Left renal cortex interstitium (tissue), 4 donors: ENCODE measurements around the gene PALLD. TPM values are rescaled to one million over a fixed set of nuclear protein-coding genes. Genes with fewer than 3 reads are reported as not detected.
A peak's percentile ranks its signal among the peaks of the same experiment; 100 is the strongest.
"Not testable (repeated sequence)": the region's sequence is repeated elsewhere in the genome, so short reads cannot be mapped to it uniquely, and the experiment has no call there.

Source experiments
- DNase-seq, 4 donors: peaks; one replicate each; pipeline ENCODE4 v3.0.0-alpha.2; 2013; ENCODE audit warnings: low read depth in 4 of 4, low spot score in 2 of 4, missing footprints in 1 of 4
- polyA plus RNA-seq, 4 donors: library from polyadenylated mRNA; unstranded; fragments of 120-200 nt; gene quantifications; one replicate each; pipeline ENCODE4 v1.2.1, GENCODE V29; 2013; ENCODE audit not compliant: insufficient read length in 4 of 4

Gene PALLD
- polyA plus RNA-seq, 4 donors = 171 to 242 (median 194) TPM

DNA sequence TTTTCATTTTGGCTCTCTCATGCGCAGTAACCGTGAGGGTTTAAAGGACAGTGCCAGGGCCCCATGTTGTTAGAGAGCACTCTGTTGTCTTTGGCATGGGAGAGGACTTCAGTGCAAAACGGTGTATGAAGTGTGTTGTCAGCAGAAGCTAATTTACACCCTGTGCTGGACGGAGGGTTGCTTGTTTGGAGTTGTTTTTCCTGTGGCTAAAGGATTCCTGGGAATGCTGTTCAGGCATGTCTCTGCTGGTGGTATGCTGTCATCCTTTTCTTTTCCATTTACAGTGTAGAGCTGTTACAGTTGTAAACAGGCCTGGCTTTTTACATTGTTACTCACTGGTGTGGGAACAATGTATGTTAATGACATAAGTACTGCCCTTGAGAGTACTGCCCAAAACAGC, 306.9 kb downstream of the PALLD start:
- peak in 1 of 4 donors; percentile 43 for DNase-seq

DNA sequence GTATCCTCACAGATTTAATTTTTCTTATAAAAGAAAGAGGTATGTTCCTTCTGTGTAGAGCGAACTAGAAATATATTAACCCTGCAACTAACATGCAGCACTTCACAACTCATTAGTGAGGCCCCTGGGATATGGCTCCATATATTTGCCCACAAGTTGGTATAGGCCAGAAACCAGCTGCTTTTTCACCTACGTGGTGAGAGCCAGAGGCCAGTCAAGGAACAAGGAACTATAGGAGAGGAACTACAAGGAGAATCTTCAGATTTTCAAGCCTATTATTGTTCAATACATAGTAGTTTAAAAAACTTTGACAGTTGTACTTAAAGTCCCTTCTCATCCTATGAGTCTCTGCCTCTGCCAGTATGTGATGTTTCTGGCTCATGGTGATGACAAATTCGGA, 307.3 kb downstream of the PALLD start:
- DNase-seq = no peak

DNA sequence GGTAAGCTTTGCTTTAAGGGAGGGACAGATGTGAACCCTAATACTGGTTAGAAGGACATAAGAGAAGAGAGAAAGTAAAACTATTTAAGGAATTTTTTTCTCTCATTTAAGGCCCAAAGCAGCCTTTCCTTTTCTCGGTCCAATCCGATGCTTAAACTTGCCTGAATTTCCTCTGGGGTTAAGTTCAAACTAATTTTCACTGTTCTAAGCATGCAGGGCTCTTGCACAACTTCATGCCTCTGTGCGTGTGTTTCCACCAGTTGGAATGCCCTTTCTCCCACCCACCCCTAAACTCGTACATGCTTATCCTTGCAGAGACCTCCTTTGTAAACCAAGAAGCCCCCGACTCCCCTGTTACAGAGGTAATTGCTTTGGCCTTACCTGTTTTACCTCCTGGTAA, 308.5 kb downstream of the PALLD start:
- DNase-seq = no peak

DNA sequence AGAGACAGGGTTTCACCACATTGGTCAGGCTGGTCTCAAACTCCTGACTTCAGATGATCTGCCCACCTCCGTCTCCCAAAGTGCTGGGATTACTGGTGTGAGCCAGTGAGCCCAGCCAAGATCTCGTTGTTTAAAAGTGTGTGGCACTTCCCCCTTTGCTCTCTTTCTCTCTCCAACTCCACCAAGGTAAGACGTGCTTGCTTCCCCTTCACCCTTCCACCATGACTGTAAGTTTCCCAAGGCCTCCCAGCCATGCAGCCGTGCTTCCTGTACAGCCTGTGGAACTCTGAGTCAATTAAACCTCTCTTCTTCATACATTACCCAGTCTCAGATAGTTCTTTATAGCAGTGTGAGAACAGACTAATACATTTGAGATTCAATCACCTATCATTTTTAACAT, 309.4 kb downstream of the PALLD start:
- not testable (repeated sequence) for DNase-seq

DNA sequence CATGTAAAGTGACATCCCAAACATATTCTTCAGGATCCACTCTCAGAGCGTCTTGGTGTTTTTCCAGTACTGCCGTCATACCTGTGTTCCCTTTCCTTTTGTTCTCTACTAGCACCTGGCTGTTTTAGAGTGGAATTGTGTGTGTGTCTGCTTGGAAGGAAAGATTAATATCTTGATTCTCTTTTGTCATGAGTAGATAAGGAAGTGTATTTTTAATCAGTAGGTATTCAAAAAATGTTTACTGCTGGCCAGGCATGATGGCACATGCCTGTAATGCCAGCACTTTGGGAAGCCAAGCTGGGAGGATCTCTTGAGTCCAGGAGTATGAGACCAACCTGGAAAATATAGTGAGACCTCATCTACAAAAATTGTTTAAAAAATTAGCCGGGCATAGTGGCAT, 314.4 kb downstream of the PALLD start:
- DNase-seq = no peak

DNA sequence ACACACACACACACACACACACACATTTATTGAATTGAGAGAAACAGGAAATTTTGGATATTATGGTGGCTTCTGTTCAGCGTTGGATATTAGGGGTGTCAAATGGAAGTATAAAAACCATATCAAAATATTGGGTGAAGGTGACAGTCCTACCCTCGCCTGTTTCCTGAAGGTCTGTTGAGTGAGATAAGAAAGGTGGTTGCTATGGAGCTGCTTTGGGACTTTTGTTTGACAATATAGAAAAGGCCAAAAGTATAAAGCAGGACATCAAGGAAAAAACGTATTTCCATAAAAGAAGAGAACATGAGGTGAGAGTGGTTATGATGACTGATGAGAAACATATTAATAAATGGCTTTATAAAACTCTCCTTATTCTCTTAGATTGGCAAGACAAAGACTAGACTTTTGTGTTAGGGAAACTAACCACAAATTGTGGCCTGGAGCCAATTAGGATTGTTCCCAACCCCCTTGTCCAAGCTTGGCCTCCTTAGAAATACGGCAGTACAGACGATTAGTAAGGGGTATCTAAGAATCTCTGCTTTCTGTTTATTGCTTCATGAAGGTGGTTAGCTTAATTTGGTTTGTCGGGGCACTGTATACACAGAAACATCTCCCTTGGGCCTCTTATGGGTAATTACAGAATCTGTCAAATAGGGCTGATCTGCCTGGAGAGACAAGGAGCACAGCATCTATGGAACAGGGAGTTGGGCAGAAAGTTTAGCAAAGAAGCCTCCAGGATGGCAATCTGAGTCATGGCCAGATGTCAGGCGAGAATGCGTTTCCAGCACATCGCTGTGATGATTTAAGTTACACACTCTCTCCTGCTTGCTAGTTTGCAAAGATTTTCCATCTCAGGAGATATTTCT, 315.2 kb downstream of the PALLD start:
- no peak for DNase-seq

DNA sequence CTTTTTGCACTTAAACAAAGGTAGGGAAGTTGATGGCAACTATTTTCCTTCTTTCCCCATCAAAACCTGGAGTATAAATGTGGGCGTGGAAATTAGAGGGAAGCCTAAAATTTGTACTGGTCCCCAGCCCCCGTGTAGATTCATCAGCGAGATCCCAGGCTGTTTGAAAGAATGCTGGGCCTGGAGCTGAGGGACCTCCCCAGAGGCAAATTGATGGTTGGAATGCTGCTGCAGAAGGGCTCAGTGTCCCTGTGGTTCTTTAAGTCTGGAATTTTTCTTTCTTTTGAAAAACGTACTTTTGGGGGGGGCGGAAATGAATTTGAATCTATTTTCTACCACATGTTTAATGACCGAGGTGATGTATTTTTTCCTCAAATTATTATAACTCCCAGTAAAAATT, 316.0 kb downstream of the PALLD start:
- DNase-seq = no peak

DNA sequence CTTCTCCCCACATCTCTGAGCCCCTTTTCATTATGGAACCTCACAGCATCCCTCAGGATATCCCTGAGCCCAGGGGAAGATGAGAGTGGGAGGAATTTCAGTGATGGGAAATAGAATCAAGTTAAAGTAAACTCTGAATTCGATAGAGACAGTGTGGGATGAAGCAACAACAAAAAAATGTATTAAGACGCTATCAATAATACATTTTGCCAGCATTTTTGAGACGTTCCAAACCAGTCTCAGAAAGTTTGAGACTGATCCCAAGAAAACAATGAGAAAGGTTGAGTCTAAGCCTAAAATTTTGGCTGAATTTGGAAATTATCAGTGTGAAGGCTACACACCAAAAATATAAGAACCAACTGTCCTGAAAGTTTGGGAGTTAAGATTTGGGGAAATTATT, 317.0 kb downstream of the PALLD start:
- DNase-seq = no peak

DNA sequence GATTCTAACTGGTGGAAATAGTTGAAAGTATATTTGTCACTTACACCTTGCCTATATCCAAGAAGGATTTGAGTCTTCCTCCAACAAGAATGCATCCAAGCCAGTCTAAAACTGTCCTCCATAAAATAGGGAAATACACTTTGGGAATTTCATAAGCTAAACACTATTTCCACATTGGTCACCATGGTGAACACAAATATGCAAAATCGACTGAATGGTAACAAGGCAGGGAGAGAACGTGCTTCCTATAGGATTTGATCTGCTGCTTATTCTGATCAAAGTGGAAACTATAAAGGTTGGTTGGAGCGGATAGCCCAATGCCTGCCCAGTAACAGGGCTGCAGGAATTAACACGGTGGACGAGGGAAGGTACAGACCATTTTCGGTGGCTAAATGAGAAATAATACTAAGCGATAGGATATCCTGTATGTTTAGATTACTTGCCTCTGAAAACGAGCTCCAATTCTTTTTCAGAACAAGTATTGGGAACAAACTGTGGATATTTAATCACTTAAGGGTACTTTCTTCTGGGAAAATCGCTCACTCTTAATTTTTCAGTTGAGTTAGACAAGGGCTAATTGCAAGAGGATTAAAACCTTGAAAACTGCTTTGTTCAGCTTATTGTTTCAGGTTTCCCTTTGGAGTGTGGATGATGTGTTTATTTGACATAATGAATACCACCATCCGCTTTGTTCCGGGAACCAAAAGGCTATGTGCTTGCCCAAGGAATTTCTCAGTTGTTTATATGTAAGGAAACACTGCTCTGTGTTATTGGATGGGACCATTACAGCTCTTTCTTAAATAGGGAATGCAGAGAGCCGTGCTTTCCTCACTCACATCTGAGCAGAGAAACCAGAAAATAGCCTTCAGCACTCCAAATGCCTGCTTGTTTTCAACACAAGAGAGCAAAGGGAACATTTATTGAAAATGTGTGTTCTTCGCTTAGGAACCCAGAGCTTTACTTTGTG, 318.8 kb downstream of the PALLD start:
- DNase-seq = peak in 2 of 4 donors; percentile 19 to 37

DNA sequence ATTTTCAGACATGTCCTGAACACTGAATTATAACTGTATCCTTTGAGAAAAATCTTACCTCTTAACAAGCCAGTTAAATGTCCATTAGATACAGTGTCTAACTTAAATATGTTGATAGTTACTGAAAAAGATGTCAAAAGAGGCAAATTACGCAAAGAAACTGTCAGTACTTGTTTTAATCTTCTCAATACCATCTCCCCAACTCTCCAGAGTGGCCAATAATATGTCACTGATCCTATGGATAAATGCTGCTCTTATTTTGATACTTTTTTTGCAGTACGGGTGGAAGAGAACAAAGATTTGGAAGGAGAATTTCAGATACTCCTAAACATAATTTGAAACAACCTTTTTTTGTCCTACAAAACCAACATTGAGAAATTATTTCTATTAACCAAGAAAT, 320.5 kb downstream of the PALLD start:
- DNase-seq = no peak

DNA sequence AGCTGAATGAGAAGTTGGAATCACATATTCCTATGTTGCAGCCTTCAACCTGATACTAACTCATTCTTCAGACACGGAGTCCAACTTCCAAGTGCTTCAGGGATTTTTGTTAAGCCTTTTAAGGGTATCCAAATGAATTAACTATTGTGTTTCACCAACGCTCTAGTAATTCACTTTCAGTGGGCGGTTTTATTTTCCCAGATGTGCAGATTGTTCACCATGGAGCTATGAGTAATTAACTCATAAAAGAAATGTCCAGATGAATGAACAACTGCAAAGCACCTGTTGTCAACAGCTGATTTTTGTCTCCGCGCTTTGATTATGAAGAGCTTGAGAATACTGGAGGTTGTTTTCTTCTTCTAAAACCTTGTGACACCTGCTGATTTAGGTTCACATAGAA, 325.6 kb downstream of the PALLD start:
- no peak for DNase-seq

DNA sequence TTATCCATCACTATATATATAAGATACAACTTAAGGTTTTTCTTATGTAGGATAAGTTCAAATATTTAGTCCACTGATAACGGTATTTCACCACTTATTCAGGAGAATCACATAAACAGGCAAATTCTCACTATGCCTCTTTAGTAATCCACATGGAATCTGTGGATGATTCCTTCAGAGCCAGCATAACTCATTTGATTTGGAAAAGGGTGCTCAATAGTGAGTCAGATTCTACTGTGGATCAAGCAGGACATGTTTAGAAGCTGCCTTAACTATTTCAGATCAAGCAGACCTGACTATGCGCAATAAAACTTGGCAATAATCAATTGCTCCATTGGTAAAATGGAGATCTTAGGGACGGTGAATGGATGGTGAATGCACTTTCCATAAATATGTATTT, 329.1 kb downstream of the PALLD start:
- no peak for DNase-seq

DNA sequence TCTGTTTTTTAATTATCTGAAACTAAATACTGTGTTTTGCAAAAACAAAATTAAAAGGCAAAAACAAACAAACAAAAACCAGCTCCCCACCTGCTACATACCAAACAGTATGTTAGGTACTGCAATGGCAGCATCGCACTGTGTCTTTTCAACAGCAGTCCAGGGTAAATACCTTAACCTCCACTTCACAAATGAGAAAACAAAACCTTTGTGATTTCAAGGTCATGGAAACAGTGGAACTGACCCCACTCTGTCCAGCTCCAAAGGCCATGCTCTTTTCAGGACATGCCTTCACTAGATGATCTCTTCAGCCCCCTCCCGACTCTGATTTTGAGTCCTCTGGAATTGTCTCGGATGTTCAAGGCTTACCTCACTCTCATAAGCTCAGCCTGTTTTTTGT, 329.8 kb downstream of the PALLD start:
- no peak for DNase-seq

DNA sequence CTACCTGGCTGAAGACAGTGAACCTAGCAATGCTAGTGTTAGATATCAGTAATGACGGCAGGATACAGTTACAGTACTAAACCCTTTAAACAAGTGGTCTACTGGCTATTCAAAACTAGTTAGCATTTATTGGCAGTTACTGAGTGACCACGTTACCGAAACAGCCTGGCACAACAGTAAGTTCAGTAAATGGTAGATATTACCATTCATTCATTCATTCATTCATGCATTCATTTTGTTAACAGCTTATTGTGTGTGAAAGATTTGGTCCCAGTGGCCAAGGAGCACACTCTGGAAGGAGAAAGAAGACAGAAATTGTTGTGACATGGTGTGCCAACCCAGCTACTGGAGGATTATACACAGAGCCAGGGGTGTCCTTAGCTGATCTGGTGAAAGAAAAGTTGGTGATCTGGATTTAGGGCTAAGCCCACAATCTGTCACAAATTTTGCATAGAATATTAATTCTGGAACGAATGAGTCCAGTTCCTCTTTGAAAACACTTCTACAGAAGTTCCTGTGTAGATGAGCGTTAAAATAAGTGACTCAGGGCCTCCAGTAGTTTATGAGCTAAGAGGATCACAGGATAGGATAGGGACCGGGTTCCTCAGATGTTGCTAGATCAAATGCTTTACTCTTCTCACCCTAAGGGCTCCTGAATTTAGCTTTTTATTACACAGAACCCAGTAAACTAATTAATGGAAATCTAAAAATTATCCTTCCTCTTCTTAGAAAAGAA, 334.1 kb downstream of the PALLD start:
- DNase-seq = no peak

DNA sequence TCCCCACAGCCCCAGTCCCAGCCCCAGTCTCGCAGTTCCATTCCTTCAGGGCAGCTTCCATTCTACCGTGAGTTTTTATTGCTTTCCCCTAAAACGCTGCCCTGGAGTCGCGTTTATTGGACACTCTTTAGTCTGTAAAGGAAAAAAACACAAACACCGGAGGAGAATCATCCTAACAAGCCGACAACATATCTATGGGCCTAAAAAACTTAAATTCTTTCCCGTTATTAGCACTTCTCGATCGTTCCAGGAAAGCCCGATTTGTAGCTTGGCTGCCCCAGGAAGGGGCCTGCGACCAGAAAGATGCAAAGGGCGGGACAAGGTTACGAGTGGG, 334.7 kb downstream of the PALLD start:
- no peak for DNase-seq

DNA sequence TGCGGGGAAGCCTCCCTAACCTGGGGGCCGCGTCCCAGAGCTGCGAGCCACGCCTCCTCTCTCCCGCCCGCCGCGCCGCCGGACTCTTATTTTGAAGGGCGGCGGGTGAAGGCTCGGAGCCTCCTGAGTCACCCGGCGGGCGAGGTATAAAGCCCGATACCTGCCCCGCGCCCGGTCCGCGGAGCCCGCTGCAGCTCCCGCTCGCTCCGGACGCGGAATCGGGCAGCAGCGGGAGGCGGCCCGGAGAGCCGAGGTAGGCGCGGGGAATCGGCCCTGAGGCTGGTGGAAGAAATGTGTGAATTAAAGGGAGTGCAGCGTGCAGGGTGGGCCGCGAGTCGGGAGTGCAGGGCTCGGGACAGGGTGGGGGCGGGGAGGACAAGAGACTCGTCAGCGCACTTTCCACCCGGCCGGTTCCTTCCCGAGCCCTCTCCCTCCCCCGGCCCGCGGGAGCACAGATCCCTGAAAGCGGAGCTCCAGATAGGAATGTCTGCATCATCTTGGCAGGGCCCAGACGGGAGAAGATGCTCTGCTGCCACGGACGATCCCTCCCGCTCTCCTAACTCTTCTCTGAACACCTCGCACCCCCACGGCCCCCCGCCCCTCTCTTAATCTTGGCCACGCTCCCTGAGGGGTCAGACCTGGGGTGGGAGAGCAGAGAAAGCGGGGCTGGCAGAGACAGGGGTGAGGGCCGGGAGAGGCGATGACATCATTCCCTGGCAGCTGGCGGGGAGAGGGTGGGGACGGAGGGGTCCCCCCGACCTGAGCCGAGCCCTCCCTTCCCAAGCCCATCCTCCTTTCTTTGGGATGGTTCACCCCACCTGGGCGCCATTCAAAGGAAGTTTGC, 335.3 kb downstream of the PALLD start:
- peak; percentile 58 to 75 (median 68) for DNase-seq

DNA sequence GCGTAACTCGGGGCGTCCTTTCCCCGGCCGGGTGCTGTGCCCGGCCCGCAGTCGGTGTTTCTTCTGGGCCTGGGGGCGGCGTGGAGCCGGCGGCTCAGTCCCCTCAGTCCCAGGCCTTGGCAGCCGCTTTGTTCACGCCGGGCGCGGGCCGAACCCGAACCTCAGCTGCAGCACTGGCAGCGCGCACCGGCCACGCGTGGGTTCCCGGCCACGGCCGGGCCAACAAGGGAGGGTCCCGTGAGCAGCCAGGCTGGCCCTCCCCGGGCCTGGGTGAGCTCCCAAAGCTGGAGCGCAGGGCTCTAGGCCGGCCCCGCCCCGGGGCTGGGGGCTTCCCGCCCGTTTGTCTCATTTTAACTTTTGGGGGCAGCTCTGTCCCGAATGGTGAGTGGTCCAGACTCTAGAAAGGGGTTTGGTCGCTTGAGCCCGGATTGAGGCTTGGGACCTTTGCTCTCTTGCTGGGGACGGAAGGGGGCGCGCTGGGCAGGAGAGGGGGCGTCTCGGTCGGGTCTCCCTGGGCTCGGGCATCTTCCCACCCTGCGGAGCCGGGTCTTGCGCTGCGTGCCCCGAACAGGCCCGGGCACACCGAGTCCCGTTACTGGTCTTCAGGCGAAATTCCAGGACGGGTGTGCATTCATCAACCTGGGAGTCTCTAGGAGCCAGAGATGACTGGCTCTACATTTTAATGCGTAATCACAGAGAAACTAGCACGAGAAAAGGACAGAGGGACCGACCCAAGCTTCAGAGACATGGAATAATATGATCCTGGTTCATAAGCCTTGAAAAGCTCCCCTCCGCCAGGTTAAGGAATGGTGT, 336.1 kb downstream of the PALLD start:
- DNase-seq = no peak

DNA sequence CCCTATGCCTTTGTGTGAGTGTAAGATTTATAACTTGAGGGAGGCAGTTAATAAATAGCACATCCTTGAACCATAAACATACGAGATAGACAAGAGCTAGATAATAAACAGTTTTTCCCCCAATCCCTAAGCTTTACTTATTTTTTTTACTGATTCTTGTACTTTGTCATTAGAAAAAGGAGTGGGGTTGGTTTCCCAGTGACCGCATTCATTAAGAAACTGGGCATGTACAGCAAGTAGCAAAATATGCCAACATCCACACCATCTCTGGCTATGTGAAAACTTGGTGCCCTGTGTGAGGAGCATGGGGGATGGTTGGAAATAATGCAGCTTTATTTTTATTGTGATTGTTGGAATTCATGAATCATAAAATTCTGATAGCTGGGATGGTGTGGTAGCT, 337.0 kb downstream of the PALLD start:
- no peak for DNase-seq

DNA sequence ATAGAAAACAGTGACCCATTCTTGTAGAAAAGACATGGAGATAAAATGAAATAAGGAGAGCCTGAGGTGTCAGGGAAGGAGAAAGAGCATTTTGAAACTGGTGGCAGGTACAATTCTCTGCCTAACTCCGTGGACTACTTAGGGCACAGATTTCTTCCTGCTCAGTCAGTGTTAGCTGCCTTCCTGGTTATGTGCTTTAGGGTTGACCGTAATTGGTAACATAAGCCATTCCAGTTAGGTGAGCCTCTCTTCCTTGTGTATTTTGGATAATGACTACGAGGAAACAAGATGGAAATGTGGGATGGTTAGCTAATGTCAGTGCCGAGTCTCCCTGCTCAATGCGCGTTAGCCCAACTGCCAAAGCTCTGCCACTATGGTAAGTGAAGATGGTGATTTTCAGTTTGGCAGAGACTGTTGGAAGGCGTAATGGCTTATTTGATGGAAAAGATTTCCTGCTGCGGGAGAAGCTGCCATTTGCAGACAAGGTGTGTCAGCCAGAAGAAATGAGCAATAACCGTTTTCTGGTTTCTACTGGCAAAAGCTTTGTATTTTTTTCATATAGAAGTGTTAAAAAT, 339.1 kb downstream of the PALLD start:
- DNase-seq = no peak
